GM12874 (cell line): ENCODE results near the gene VPS26A.

Source experiments
- CTCF ChIP-seq: IDR thresholded peaks from 2 replicates; pipeline ENCODE4 v1.5.1; 2011; ENCODE audit warnings: low read depth, mild to moderate bottlenecking, control low read depth, low read length, moderate library complexity; ENCODE audit not compliant: insufficient read depth

The VPS26A gene

GRCh38 chr10:69153227-69153626 is 29.2 kb downstream of the VPS26A start:
- no peak for TF ChIP-seq CTCF

GRCh38 chr10:69160809-69161241 is 36.8 kb downstream of the VPS26A start:
- TF ChIP-seq CTCF = no peak

GRCh38 chr10:69168493-69168892 is 44.5 kb downstream of the VPS26A start:
- no peak for TF ChIP-seq CTCF

GRCh38 chr10:69172241-69172982 is 48.4 kb downstream of the VPS26A start:
- TF ChIP-seq CTCF = no peak

GRCh38 chr10:69176823-69177222 is 52.8 kb downstream of the VPS26A start:
- no peak for TF ChIP-seq CTCF

- TF ChIP-seq CTCF = no peak
Observed at GRCh38 chr10:69179089-69179742, 55.2 kb downstream of the VPS26A start.

GRCh38 chr10:69179743-69180524 is 56.0 kb downstream of the VPS26A start, which contains the start of gene SUPV3L1:
Gene SUPV3L1 (plus strand): TSS chr10:69180234. CDS start chr10:69180292, 58 bp downstream.
- TF ChIP-seq CTCF = no peak
